HuH-7.5 (cell line): ENCODE data around the gene OXSM.
A peak's percentile ranks its signal among the peaks of the same experiment; 100 is the strongest.

Source experiments
- DNase-seq: peaks from one replicate; pipeline ENCODE4 v3.0.0; 2011; ENCODE audit warnings: low spot score

OXSM gene

GRCh38 chr3:25789596-25790556 lies at the start of gene OXSM:
Gene OXSM (plus strand): TSS chr3:25790090. CDS start chr3:25791021, 931 bp downstream.
- peak; percentile 89 for DNase-seq

GRCh38 chr3:25744470-25744869 lies 45.4 kb upstream of the OXSM start:
- no peak for DNase-seq

- DNase-seq, result no peak
Observed at GRCh38 chr3:25747033-25747432, 42.9 kb upstream of the OXSM start.

- DNase-seq, result no peak
Observed at GRCh38 chr3:25748189-25748588, 41.7 kb upstream of the OXSM start.

- no peak for DNase-seq
Observed at GRCh38 chr3:25749031-25749581, 40.8 kb upstream of the OXSM start.

- no peak for DNase-seq
Observed at GRCh38 chr3:25751048-25751447, 38.8 kb upstream of the OXSM start.

GRCh38 chr3:25751725-25752124 lies 38.2 kb upstream of the OXSM start:
- no peak for DNase-seq

GRCh38 chr3:25768851-25769250 lies 21.0 kb upstream of the OXSM start:
- DNase-seq, result no peak

GRCh38 chr3:25775936-25776335 lies 14.0 kb upstream of the OXSM start:
- DNase-seq, result no peak

GRCh38 chr3:25780618-25781017 lies 9.3 kb upstream of the OXSM start:
- DNase-seq, result no peak

- DNase-seq, result no peak
Observed at GRCh38 chr3:25781145-25781757, 8.6 kb upstream of the OXSM start.

- DNase-seq, result no peak
Observed at GRCh38 chr3:25781758-25782594, 7.9 kb upstream of the OXSM start.

GRCh38 chr3:25782636-25782937 lies 7.3 kb upstream of the OXSM start:
- no peak for DNase-seq

GRCh38 chr3:25782938-25783660 lies 6.8 kb upstream of the OXSM start, which contains the start of gene NGLY1:
Gene NGLY1 (minus strand): TSS chr3:25783443. CDS start chr3:25783390, 53 bp downstream.
- DNase-seq, result peak; percentile 83

GRCh38 chr3:25783661-25784512 lies 6.0 kb upstream of the OXSM start:
- DNase-seq, result peak; percentile 81

- DNase-seq, result no peak
Observed at GRCh38 chr3:25784971-25785370, 4.9 kb upstream of the OXSM start.

- no peak for DNase-seq
Observed at GRCh38 chr3:25785826-25786225, 4.1 kb upstream of the OXSM start.

- no peak for DNase-seq
Observed at GRCh38 chr3:25787689-25788088, 2.2 kb upstream of the OXSM start.

GRCh38 chr3:25789209-25789595 lies 688 bp upstream of the OXSM start:
- no peak for DNase-seq

GRCh38 chr3:25801786-25802185 lies 11.9 kb downstream of the OXSM start:
- no peak for DNase-seq

GRCh38 chr3:25803833-25804232 lies 13.9 kb downstream of the OXSM start:
- no peak for DNase-seq
